HG02870 (cell line): ENCODE measurements around the gene LYRM7.
"Not testable (repeated sequence)": the region's sequence is repeated elsewhere in the genome, so short reads cannot be mapped to it uniquely, and the experiment has no call there.

Experiments used
- ATAC-seq: cut with Tn5 transposase; IDR thresholded peaks from one replicate; pipeline ENCODE4 v1.9.1; 2021; ENCODE audit warnings: mild to moderate bottlenecking, moderate library complexity; ENCODE audit not compliant: unreplicated experiment

The LYRM7 gene

DNA sequence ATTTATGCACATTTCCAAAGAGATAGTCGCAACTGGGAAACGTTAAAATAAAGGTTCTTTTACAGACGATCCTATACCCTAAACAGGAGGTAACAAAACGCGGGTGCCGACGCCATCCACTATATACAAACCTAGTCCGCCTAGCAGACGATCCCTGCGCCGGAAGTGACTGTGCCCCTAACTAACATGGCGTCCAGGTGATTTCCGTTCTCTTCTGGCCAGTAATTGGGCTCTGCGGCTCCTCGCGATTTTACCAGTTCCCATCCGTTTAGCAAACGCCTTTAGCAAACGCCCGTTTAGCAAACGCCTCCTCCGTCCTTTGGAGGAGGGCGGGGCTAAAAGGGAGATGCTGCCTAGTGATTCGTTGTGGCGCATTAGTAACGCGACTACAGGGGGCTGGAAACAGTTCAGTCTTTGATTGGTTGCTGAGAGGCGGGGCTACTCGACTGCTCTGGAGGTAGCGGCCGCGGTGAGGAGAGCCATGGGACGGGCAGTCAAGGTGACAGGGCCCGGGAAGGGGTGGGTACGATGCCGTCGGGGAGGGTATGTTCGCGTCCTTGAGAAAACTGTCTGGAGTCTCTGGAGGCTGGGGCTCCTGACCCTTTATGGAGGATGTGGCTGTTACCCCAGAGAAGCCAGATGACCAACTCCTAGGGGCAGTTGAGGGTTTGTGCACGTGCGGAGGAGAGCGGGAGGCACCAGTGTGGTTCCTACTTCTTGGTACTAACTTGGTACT lies at the start of gene LYRM7:
Gene LYRM7 (plus strand): TSS at position 405 of the 736 bp plus-strand sequence. CDS start 77 bp downstream, at position 482.
- ATAC-seq, result peak; percentile 97

DNA sequence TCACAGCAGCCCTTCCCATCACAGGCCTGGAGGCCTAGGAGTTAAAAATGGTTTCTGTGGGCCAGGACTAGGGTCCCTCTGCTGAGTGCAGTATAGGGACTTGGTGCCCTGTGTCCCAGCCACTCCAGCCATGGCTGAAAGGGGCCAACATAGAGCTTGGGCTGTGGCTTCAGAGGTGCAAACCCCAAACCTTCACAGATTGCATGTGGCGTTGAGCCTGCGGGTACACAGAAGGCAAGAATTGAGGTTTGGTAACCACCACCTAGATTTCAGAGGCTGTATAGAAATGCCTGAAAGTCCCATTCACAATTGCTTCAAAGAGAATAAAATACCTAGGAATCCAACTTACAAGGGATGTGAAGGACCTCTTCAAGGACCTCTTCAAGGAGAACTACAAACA lies 43.5 kb upstream of the LYRM7 start:
- not testable (repeated sequence) for ATAC-seq

DNA sequence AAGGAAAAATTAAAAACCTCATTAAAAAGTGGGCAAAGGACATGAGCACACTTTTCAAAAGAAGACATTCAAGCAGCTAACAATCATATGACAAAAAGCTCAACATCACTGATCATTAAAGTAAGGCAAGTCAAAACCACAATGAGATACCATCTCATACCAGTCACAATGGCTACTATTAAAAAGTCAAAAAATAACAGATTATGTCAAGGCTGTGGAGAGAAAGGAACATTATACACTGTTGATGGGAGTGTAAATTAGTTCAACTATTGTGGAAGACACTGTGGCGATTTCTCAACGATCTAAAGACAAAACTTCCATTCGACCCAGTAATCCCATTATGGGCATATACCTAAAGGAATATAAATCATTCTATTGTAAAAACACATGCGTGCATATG lies 41.4 kb upstream of the LYRM7 start:
- no peak for ATAC-seq

DNA sequence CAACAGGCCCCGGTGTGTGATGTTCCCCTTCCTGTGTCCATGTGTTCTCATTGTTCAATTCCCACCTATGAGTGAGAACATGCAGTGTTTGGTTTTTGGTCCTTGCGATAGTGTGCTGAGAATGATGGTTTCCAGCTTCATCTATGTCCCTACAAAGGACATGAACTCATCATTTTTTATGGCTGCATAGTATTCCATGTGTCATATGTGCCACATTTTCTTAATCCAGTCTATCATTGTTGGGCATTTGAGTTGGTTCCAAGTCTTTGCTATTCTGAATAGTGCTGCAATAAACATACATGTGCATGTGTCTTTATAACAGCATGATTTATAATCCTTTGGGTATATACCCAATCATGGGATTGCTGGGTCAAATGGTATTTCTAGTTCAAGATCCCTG lies 37.7 kb upstream of the LYRM7 start:
- ATAC-seq, result not testable (repeated sequence)

DNA sequence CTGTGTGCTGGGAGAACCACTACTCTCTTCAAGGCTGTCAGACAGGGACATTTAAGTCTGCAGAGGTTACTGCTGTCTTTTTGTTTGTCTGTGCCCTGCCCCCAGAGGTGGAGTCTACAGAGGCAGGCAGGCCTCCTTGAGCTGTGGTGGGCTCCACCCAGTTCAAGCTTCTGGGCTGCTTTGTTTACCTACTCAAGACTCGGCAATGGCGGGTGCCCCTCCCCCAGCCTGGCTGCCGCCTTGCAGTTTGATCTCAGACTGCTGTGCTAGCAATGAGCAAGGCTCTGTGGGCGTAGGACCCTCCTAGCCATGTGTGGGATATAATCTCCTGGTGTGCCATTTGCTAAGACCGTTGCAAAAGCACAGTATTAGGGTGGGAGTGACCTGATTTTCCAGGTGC lies 32.3 kb upstream of the LYRM7 start:
- not testable (repeated sequence) for ATAC-seq

DNA sequence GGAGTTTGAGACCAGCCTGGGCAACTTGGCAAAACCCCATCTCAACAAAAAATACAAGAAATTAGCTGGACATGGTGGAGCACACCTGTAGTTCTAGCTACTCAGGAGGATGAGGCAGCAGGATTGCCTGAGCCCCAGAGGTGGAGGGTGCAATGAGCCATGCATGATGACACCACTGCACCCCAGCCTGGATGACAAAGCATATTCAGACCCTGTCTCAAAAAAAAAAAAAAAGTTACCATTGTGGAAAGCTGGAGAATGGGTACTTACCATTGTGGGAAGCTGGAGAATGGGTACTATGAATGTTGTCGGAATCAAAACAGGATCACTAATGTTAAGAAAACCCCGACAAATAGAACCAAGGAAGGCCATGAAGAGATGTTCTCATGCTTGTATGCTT lies 31.4 kb upstream of the LYRM7 start:
- no peak for ATAC-seq

DNA sequence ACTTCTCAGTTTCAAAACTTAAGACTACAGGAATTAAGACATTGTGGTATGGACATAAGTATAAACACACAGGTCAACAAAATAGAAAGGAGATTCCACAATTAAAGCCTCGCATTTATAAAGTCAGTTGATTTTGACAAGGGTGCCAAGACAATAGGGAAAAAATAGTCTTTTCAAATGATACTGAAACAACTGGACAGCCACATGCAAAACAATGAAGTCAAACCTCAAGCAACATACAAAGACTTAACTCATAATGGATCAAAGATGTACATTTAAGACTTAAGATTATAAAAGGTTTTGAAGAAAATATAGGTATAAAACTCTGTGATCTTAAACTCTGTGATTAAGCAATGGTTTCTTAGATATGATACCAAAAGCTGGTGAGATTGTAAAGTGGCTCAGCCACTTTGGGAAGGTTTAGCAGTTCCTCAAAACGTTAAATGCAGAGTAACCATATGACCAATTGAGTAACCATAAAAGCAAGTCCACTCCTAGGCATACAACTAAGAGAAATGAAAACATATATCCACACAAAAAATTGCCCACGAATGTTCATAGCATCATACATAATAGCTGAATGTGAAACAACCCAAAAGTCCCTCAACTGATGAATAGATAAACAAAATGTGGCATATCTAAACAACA lies 27.6 kb upstream of the LYRM7 start:
- peak; percentile 73 for ATAC-seq

DNA sequence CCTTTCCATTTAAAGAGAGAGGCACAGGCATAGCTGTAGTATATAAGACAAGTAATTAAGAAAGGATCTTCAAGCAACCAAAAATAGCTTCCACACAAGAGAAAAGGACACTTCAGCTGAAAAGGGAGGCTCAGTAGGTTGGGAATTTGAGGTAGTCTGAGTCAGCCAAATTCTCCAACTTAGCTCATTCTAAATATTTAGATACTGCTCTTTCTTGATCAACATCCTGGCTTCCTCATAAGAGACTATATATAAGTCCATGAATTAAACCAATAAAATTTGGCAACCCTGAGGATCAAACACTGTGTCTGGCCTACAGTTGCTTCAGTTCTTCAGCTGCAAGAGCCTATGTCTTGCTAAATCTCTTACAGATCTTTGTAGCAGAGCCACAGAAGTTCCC lies 23.5 kb upstream of the LYRM7 start:
- ATAC-seq, result no peak

DNA sequence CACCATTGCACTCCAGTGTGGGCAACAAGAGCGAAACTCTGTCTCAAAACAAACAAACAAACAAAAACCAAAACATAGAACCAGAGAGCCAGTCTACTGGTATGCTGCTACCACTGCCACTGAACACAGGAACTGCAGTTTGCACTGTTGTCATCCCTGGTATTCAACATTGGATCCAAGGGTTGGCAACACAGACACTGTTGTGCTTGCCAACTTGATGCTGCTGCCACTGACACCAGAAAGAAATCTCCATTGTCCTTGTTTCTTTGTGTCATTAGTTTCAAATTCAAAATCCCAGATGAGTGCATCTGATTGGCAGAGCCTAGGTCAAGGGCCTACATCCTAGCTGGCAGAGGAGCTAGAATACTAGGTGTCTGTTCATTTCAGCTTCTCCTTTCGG lies 21.9 kb upstream of the LYRM7 start:
- ATAC-seq, result no peak

DNA sequence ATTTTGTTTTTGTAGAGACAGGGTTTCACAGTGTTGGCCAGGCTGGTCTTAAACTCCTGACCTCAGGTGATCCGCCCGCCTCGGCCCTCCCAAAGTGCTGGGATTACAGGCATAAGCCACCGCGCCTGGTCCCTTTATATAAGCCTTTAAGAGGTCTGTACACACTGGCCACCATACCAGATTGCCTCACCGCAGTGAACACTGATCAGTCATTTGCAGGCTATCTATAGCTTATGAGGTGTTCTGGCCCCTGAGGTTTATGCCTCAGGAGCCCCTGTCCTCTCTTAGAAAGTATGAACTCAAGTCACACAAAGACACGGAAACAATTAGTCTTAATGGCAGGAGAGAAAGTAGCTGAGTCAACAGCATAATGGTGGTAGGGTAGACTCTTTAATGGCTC lies 20.3 kb upstream of the LYRM7 start:
- no peak for ATAC-seq

DNA sequence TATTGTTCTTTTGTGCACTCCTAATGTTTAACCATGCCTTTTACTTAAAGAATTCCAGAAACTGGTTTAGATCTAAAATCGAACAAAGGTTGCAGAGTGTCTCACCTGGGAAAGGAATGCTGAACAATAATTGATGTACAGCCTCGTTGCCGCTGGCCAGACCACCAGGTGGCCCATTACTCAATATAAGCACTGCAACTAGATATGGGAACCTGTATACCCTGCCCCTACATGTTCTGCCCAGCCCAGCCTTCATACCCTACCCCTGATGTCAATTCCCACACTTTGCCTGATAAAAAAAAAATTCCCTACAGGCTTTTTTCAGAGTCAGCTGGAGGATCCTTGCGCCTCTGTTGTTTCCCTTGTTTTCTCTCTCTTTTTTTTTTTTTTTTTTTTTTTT lies 19.5 kb upstream of the LYRM7 start:
- no peak for ATAC-seq

DNA sequence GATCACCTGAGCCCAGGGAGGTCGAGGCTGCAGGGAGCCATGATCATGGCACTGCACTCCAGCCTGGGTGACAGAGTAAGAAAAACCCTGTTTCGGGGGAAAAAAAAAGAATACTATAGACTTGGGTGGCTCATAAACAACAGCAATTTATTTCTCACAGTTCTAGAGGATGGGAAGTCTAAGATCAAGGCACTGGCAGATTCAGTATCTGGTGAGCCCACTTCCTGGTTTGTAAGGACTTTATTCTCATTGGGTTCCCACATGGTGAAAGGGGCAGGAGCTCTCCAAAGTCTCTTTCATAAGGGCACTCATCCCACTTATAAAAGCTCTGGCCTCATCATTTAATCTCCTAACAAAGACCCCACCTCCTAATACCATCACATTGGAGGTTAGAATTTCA lies 14.4 kb upstream of the LYRM7 start:
- ATAC-seq, result no peak

DNA sequence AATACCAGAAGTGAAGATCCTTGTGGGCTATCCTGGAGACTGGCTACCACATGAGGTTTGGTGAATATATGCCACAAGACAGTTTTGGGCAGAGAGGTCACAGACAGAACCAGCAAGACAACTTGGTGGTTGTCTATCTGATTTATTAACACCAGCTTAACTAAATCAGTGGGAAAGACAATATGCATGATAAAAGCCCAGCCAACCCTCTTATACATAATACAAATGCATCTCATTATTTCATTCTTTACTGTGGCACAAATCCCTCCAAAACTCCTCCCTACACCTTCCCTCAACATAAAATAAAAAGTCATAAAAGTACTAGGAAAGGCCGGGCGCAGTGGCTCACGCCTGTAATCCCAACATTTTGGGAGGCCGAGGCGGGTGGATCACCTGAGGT lies 13.8 kb upstream of the LYRM7 start:
- no peak for ATAC-seq

DNA sequence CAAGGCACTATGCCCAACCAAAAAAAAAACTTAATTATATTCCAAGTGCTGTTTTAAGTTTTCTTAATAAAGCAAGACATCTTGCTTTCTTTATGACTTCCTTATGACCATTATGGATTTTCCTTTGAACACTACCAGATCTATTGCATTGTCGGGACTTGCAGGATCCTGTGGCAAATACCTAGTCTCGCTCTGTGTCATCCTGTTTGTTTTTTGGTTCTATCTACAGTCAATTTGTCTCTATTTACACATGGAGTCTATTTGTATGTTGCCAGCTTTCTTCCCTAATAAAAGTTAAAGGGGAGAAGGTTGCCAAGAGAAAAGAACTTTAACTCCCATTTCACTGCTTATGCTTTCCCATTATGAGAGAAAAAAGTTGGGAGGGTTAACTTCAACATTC lies 10.6 kb upstream of the LYRM7 start:
- ATAC-seq, result no peak

DNA sequence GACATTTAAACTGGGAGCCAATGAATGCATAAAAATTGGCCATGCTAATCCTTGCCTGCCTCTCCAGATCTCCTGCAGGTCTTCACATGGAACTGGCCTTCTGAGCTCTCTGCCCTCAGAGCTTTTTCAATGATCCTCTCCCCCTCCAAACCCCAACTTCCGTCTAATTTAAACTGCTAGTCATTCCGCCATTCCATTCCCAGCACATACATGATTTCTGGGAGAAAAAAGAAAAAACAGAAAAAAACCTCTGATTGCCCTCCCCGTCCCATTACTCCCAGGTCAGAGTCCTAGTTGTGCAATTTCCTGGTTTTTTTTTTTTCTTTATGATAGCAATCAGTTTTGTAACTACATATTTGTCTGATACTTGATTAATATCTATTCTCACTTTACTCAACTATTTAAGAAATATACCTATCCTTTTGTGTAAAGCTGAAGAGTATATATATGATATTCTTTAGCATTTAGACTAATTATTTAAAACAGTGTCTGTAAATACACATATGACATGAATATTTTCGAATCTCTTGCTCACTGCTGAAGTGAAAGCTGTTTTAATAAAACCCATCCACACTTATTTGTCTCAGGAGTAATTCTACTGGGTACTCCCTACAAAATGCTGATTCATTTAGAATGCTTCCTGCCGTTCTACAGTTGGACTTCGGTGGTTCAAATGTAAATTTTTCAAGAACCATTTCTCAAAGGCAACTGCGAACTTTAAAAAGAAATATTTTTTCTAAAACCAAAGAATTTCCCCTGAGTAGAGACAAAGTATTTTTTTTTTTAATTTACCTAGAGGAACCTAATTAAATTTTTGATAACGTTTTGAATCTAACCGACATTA lies 7.2 kb upstream of the LYRM7 start:
- ATAC-seq, result no peak

DNA sequence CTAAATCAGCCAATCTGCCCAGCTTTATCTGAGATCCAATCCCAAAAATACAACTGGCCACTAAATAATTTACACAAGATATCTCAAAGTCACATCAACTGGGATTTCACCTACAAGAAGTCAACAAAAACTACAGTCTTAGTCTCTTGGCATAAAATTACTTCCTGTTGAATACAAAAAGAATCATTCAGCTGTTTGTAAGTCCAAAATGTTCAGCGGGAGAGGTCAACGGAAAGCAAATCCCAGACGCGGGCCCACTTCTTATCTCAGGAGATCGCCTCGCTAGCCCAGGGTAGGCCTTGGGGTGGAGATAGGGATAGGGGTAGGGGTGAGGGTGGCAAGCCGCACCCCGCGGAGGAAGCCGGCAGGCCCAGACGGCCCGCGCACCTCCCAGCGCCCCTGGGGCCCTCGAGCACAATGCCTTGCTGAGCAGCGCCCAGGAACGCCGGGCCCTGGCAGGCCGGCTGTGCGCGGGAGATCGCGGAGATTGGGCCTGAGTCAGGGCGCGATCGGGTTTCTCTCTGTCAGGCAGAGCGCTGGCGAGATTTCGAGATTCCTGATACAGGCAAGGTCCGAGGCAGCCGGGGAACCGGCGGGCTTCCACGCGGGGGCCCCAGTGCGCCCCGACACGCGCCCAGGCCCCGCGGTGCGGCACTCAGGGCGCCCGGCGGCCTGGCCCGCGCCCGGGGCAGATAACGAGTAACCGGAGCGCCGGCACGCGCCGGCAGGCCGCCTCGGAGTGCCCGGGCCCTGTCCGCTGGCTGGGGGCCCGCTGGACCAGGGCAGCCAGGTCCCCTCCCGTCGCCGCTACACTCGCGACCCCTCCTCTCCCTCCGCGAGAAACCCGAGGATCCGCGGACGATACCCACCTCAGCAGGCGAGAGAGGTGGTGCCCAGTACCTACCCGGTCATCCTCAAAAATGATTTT lies 6.3 kb upstream of the LYRM7 start:
- peak; percentile 68 for ATAC-seq

DNA sequence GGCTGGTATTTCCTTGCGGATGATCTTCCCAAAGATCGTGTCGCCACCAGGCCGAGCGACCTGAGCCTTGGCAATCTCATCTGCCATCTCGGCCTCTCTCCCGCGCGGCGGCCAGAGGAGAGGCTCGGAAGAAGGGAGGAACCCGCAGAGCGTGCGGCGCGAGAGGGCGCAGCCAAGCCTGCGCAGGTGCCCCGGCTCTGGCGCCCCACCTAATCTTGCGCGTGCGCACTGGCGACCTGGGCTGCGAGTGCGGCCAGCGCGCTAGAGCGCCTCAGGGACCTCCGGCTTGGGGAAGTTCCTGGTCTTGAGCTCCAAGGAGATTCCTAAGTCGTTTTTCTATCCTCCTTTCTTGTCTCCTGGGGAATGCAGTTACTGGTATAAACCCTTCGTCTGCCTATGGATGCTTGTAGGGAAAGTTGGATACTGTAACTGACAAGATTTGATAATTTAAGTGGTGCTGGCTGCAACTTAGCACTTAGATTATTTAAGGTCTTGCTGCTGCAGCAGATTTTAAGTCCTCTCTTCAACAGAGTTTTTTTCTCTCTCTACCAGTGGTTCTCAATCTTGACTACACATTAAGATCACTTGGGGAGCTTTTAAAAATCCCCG lies 5.5 kb upstream of the LYRM7 start, which contains the start of gene HINT1:
Gene HINT1 (minus strand): TSS at position 138 of the 609 bp plus-strand sequence. CDS start 51 bp downstream, at position 87.
- peak; percentile 81 for ATAC-seq

DNA sequence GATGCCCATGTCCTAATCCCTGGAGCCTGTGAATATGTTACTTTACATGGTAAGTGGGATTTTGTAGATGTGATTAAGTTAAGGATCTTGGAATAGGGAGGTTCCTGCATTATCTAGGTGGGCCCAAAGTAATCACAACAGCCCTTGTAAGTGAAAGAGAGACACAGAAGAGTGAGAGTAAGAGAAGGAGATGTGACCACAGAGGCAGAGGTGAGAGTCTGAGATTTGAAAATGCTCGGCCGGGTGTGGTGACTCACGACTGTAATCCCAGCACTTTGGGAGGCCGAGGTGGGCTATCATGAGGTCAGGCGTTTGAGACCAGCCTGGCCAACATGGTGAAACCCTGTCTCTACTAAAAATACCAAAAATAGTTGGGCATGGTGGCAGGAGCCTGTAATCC lies 3.1 kb upstream of the LYRM7 start:
- no peak for ATAC-seq

DNA sequence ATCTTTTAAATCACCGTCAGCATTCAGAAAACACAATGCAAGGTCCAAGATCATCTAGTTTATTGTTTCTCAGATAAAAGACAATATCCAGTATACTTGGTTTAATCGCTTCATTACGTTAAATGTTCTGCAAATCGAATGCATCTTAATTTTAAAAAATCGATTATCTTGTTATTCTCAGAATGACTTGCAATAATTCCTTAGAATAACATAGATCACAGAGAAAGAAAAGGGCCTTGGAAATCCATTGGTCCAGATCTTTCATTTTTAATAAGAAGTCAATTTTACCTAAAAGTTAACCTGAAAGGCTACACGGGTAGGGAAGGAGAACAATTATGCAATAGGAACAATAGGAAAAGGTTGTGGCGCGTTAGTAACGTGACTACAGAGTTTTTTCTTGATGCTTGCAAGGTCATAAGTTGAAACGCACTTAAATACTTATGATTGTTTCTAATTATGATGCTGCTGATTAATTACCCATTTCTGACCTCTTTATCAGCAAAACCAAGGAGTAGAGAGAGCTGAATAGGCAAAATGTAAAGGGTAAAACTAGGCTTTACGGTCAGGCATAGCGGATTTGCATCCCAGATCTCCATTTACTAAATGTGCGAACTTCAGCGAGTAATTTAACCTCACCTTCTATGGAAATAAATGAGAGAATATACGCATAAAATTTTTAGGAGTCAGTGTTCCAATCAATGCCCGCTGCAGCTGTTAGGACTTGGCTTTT lies 769 bp upstream of the LYRM7 start:
- no peak for ATAC-seq
